Measurements from ENCODE around the gene CRYAA.

CRYAA gene

GRCh38 chr21:43194303-43195120, 25.7 kb downstream of the CRYAA start:
- Histone ChIP-seq H3K27me3 (ENCODE audit: control insufficient read depth, low read length) (peaks cover 8% of the 10 kb centered on the region), H3F3A (ENCODE audit: control insufficient read depth, insufficient read depth) (no peaks in the 10 kb centered on the region), H3K79me2 (ENCODE audit: control insufficient read depth, low read length) (no peaks in the 10 kb centered on the region), H3K9me2 (replicated peaks; ENCODE audit: control insufficient read depth, low read length) (no peaks in the 10 kb centered on the region), H3K4me1 (ENCODE audit: control insufficient read depth, low read length) (peaks cover 21% of the 10 kb centered on the region), H3K27ac (ENCODE audit: low read depth, low read length) (no peak overlapping the region), H3K4me3 (ENCODE audit: low read length) (no peak overlapping the region), H3K36me3 (ENCODE audit: control insufficient read depth, low read length) (no peaks in the 10 kb centered on the region), H3K9me3 (ENCODE audit: control insufficient read depth, insufficient read depth, low read length) (no peaks in the 10 kb centered on the region; the same call in 1 of the 2 replicates), H4K20me1 (ENCODE audit: control insufficient read depth, insufficient read depth, low read depth, low read length) (no peaks in the 10 kb centered on the region), H3K4me2 (ENCODE audit: low read length) (no peak overlapping the region)
- TF ChIP-seq CTCF (IDR thresholded peaks at IDR 0.05; ENCODE audit: low read depth, low read length, poor library complexity, severe bottlenecking) (no peak), EZH2phosphoT487 (IDR thresholded peaks at IDR 0.05; ENCODE audit: borderline replicate concordance, low read length) (no peak)

DNA sequence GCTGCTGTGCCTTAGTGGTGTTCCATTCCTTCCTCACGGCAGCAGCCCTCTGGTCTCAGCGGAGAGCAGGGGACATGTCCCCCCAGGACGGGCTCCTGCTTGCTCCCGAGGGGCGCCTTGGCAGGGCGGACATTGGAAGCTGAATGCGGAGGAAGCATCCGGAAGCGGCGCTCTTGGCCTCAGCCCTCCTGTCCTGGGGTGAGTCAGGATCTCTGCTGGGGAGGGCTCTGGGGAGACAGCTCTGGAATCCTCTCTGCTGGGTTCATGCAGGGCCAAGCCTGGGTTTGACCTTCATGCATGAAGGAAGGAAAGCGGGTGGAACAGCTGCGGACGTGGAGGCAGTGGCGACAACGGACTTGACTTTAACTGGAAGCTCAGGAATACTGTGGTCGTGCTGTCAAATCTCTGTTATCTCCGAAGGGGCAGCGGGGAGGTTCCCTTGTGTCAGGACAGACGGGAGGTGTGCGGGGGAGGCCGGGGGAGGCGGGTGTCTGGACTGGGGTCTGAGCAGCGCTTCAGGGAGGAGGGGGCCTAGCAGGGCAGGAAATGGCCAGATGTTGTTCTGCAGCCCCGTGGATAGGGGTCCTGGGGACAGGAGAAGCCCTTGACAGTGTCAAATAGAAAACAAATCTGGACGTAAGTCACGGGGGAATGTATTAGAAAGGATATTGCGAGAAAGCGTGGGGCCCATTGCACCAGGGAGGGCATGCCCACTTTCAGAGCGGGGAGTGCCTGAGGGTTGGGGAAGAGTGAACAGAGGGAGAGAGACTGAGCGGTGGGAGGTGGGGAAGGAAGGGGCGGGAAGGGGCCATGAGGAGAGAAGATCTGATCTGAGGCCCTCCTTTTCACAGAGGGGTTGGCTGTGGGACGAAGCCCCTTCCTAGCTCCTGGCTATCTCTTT, 26.6 kb downstream of the CRYAA start:
- H3K4me3 ChIP-seq (ENCODE audit: low read length), result no peak overlapping the region

DNA sequence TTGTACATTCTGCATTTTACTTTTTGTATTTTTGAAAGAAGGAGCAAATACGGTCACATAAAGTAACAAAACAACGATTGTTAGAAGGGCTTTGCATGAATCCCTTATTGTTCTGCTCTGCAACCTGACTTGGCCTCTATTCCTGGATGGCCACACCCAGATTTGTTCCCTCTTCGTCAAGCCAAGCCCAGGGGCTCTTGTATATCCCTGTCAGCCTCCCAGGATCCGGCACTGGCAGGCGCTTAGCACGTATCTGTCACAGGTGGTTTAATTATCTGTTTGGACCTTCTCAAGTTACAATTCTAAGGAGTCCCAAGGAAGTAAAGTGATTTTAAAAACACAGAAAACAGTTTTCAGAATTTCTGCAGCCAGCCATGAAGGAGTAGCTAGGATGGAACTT, 28.0 kb downstream of the CRYAA start:
- H3K4me2 ChIP-seq (ENCODE audit: low read length), result no peak overlapping the region
- TF ChIP-seq CTCF (IDR thresholded peaks at IDR 0.05; ENCODE audit: low read depth, low read length, poor library complexity, severe bottlenecking), result no peak
- no peak for TF ChIP-seq EZH2phosphoT487 (IDR thresholded peaks at IDR 0.05; ENCODE audit: borderline replicate concordance, low read length)
- no peak overlapping the region for H3K4me3 ChIP-seq (ENCODE audit: low read length)
- peaks cover 11% of the 10 kb centered on the region for H3K9me3 ChIP-seq (ENCODE audit: control insufficient read depth, insufficient read depth, low read length)
- H3K27ac ChIP-seq (ENCODE audit: low read depth, low read length), result no peak overlapping the region
- no peaks in the 10 kb centered on the region for H3K9me2 ChIP-seq (replicated peaks; ENCODE audit: control insufficient read depth, low read length)
- H3F3A ChIP-seq (ENCODE audit: control insufficient read depth, insufficient read depth), result no peaks in the 10 kb centered on the region
- no peaks in the 10 kb centered on the region for H3K36me3 ChIP-seq (ENCODE audit: control insufficient read depth, low read length)
- H3K4me1 ChIP-seq (ENCODE audit: control insufficient read depth, low read length), result peaks cover 16% of the 10 kb centered on the region
- no peaks in the 10 kb centered on the region for H3K79me2 ChIP-seq (ENCODE audit: control insufficient read depth, low read length)
- H4K20me1 ChIP-seq (ENCODE audit: control insufficient read depth, insufficient read depth, low read depth, low read length), result no peaks in the 10 kb centered on the region
- H3K27me3 ChIP-seq (ENCODE audit: control insufficient read depth, low read length), result peaks cover 8% of the 10 kb centered on the region

More for the DNA sequence above, 26.6 kb downstream of the CRYAA start:
- Histone ChIP-seq H3K27me3 (ENCODE audit: control insufficient read depth, low read length) (peaks cover 8% of the 10 kb centered on the region), H4K20me1 (ENCODE audit: control insufficient read depth, insufficient read depth, low read depth, low read length) (no peaks in the 10 kb centered on the region), H3K79me2 (ENCODE audit: control insufficient read depth, low read length) (no peaks in the 10 kb centered on the region), H3K27ac (ENCODE audit: low read depth, low read length) (no peak overlapping the region), H3K4me2 (ENCODE audit: low read length) (no peak overlapping the region), H3K36me3 (ENCODE audit: control insufficient read depth, low read length) (no peaks in the 10 kb centered on the region), H3K9me2 (replicated peaks; ENCODE audit: control insufficient read depth, low read length) (no peaks in the 10 kb centered on the region), H3K4me1 (ENCODE audit: control insufficient read depth, low read length) (peaks cover 16% of the 10 kb centered on the region), H3F3A (ENCODE audit: control insufficient read depth, insufficient read depth) (no peaks in the 10 kb centered on the region), H3K9me3 (ENCODE audit: control insufficient read depth, insufficient read depth, low read length) (no peaks in the 10 kb centered on the region; the same call in 1 of the 2 replicates)
- no peak for TF ChIP-seq CTCF (IDR thresholded peaks at IDR 0.05; ENCODE audit: low read depth, low read length, poor library complexity, severe bottlenecking)
- no peak for TF ChIP-seq EZH2phosphoT487 (IDR thresholded peaks at IDR 0.05; ENCODE audit: borderline replicate concordance, low read length)

Data from DOHH2 (cell line).